Lower leg skin (tissue), 4 donors: Measurements from ENCODE around the gene KIAA2012. TPM values are rescaled to one million over a fixed set of nuclear protein-coding genes. Genes with fewer than 3 reads are reported as not detected.

ENCODE experiments used
- DNase-seq, 2 donors: peaks; one replicate each; pipeline ENCODE4 v3.0.0-alpha.2; 2019; ENCODE audit warnings: low spot score in 2 of 2
- H3K4me3 ChIP-seq: fragments of 200-600 bp; sonication (generic); 2 replicates; pipeline ENCODE4 v1.5.1; 2017; ENCODE audit warnings: mild to moderate bottlenecking, low read depth; ENCODE audit not compliant: poor library complexity, severe bottlenecking
- CTCF ChIP-seq, 3 donors: fragments of 450-650 bp; IDR thresholded peaks; one replicate each; pipeline ENCODE4 v1.5.1; 2016; ENCODE audit warnings: antibody characterized with exemption in 3 of 3, mild to moderate bottlenecking in 3 of 3, moderate library complexity in 2 of 3
- POLR2A ChIP-seq, 2 donors: fragments of 450-650 bp; IDR thresholded peaks; one replicate each; pipeline ENCODE4 v1.6.1; 2016 to 2017; ENCODE audit warnings: antibody characterized with exemption in 2 of 2, mild to moderate bottlenecking in 1 of 2, moderate library complexity in 1 of 2
- WGBS, 2 donors: methylation state at CpG; one replicate each; pipeline ENCODE4 v1.1.5; 2018; 5-methylcytosine and 5-hydroxymethylcytosine counted together
- intact Hi-C: fragments of 100-400 bp; cut with DNase I; formaldehyde crosslinking; loops from one replicate; pipeline ENCODE4 v1.15.0; 2023; ENCODE audit warnings: low total_unique reads
- total RNA-seq, 4 donors: library from RNA; depleted of rRNA; stranded (reverse); fragments of >200 nt; gene quantifications; one replicate each; pipeline ENCODE4 v1.1.0, GENCODE V29; 2016

KIAA2012 gene
- total RNA-seq, 4 donors from 2014 or later, result not detected

- 81 to 85% methylated on average over 1 of the region's 1 CpG for WGBS, 2 donors
- DNase-seq, result no peak
- TF ChIP-seq CTCF (IDR thresholded peaks at IDR 0.05) (no peak), POLR2A (IDR thresholded peaks at IDR 0.05) (no peak)
- intact Hi-C loops, result no loop called here
- H3K4me3 ChIP-seq, result no peak overlapping the region
Measured at GRCh38 chr2:202052235-202052634, 20.8 kb upstream of the KIAA2012 start.

GRCh38 chr2:202054679-202055078 lies 18.4 kb upstream of the KIAA2012 start:
- DNase-seq, result no peak
- no peak overlapping the region for H3K4me3 ChIP-seq
- WGBS, 2 donors, result 70 to 76% methylated on average over 3 of the region's 3 CpGs
- intact Hi-C loops, result no loop called here
- TF ChIP-seq POLR2A (IDR thresholded peaks at IDR 0.05) (no peak), CTCF (IDR thresholded peaks at IDR 0.05) (no peak)

GRCh38 chr2:202056611-202057010 lies 16.4 kb upstream of the KIAA2012 start:
- DNase-seq, result no peak
- no peak overlapping the region for H3K4me3 ChIP-seq
- intact Hi-C loops, result no loop called here
- TF ChIP-seq CTCF (IDR thresholded peaks at IDR 0.05) (no peak), POLR2A (IDR thresholded peaks at IDR 0.05) (no peak)
- 45 to 46% methylated on average over 2 of the region's 2 CpGs for WGBS, 2 donors

- DNase-seq, result no peak
- 86 to 92% methylated on average over 3 of the region's 3 CpGs for WGBS, 2 donors
- intact Hi-C loops, result no loop called here
- TF ChIP-seq POLR2A (IDR thresholded peaks at IDR 0.05), result no peak
- no peak for TF ChIP-seq CTCF (IDR thresholded peaks at IDR 0.05)
- H3K4me3 ChIP-seq, result no peak overlapping the region
Measured at GRCh38 chr2:202060218-202060617, 12.8 kb upstream of the KIAA2012 start.

- 97 to 100% methylated on average over 2 of the region's 2 CpGs for WGBS, 2 donors
- no peak for DNase-seq
Measured at GRCh38 chr2:202061695-202062094, 11.4 kb upstream of the KIAA2012 start.

More at GRCh38 chr2:202061695-202062094, 11.4 kb upstream of the KIAA2012 start:
- intact Hi-C loops, result no loop called here
- no peak overlapping the region for H3K4me3 ChIP-seq
- TF ChIP-seq POLR2A (IDR thresholded peaks at IDR 0.05) (no peak), CTCF (IDR thresholded peaks at IDR 0.05) (no peak)
